ENCODE measurements around the gene SMIM36.

Gene SMIM36

DNA sequence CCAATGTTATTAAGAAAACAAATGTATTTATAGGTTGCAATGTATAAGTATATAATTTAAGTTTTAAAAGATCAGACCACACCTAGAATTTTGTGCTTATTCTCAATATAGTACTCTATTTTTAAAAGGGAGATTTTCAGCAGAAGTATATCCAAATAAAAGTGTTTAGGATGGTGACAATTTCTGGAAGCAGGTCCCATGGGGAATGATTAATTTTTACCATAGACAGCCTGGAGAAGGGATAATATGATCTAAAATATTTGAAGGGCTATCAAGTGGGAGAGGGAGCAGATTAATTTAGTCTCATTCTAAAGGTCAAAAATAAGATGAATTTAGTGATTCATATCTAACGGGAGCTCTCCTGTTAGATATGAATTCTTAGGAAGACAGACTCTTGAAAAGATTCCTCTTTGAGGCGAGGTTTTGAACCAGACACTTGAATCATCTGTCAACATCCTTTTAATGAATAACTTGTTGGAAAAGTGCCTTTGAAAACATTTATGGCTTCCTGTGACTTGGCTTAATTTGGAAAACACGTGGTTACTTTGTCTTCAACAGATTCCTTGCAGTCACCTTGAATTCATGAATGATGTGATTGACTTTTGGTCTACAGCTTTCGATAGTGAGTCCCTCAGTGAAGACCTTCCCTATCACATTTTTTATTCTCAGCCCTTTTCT is 29.3 kb upstream of the SMIM36 start:
- TF ChIP-seq, protein P1, sequence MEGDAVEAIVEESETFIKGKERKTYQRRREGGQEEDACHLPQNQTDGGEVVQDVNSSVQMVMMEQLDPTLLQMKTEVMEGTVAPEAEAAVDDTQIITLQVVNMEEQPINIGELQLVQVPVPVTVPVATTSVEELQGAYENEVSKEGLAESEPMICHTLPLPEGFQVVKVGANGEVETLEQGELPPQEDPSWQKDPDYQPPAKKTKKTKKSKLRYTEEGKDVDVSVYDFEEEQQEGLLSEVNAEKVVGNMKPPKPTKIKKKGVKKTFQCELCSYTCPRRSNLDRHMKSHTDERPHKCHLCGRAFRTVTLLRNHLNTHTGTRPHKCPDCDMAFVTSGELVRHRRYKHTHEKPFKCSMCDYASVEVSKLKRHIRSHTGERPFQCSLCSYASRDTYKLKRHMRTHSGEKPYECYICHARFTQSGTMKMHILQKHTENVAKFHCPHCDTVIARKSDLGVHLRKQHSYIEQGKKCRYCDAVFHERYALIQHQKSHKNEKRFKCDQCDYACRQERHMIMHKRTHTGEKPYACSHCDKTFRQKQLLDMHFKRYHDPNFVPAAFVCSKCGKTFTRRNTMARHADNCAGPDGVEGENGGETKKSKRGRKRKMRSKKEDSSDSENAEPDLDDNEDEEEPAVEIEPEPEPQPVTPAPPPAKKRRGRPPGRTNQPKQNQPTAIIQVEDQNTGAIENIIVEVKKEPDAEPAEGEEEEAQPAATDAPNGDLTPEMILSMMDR (IDR thresholded peaks at IDR 0.05): no peak
- Histone ChIP-seq H3K4me3 (no peak overlapping the region), H3K27ac (no peak overlapping the region)
- no peak for DNase-seq (ENCODE audit: low spot score)

DNA sequence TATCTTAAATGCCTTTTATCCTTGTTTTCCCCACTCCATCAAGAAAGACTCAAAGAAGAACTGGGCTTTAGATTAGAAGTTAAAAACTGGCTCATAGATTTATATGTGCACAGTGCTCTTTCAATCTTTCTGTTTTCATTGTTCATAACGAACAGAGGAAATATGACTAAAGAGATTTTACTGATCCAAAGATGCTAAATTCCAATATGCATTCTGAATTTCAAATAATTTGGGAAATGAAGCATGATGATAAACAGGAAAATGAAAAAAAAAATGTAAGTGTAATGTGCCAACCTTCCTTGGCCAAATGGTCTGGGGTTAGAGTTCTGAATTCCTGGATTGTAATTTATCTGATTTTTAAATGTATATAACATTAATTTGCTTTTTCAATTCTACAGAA is 25.0 kb upstream of the SMIM36 start:
- H3K4me3 ChIP-seq: no peak overlapping the region
- no peak for DNase-seq (ENCODE audit: low spot score)
- H3K27ac ChIP-seq: no peak overlapping the region
- TF ChIP-seq, protein P1 (IDR thresholded peaks at IDR 0.05): no peak

DNA sequence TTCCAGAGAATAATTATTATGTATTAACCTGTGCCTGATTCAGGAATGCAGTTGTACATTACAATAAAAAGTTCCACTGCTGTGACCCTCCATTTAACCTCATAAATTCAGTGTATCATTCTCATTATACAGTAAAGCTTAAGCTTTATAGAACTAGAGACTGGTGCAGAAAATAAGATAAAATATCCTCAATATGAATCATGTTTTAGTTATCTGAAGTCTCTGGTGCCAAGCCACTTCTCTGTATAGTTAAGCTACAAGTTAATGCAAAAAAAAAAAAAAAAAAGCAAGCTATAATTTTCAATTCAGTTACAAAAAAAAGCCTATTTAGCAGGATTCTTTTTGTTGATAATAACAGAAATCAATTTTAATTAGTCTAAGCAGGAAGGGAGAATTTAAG is 22.4 kb upstream of the SMIM36 start:
- Histone ChIP-seq H3K4me3 (no peak overlapping the region), H3K27ac (no peak overlapping the region)
- no peak for DNase-seq (ENCODE audit: low spot score)
- TF ChIP-seq, protein P1 (IDR thresholded peaks at IDR 0.05): no peak

DNA sequence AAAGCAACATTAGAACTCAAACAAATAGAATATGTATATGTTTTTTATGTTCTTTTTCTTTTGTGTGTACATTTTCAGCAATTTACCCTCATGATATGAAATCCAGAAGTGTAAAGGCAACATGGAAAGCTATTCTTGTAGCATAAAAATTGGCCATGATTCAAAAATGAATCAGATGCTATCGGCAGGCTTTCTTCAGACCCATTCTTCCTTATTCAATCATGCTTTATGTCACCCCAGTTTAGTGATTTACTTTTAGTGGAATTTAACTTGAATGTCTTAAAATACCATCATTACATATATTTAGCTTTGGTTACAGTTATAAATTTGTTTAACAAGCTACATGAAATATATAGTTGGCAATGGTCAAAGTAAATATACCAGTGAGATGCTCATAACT is 21.4 kb upstream of the SMIM36 start:
- H3K27ac ChIP-seq: no peak overlapping the region
- no peak for DNase-seq (ENCODE audit: low spot score)
- TF ChIP-seq, protein P1 (IDR thresholded peaks at IDR 0.05): no peak
- no peak overlapping the region for H3K4me3 ChIP-seq

DNA sequence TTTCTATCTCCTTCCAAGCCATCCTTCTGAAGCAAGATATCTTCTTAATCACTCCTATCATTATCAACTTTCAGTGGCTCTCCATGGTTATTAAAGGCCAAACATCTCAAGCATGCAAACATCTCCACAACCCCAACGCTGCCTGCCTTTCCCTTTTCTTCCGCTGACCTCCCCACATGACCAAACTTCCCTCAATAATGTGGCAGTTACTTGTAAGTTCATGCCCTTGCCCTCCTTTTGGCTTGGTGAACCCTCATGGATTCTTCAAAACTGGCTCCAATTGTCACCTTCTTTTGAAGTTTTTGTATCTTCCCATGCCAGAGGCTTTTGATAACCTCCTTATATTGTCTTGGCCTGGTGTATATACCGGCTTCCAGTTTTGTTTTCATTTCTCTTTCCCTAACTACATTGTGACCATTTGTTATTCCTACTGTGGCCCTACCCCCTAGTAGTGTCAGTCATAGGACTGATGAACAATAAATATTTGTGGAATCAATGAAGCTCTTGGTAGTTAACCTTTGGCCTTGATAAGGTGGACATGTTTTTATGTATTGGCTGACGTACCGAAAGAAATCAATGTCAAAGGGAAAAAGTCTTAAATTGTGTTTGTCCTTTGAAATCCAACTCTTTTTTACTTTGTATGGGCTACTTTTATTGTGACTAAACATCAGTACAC is 19.9 kb upstream of the SMIM36 start:
- DNase-seq (ENCODE audit: low spot score): no peak
- H3K27ac ChIP-seq: no peak overlapping the region
- no peak overlapping the region for H3K4me3 ChIP-seq
- TF ChIP-seq, protein P1 (IDR thresholded peaks at IDR 0.05): no peak

DNA sequence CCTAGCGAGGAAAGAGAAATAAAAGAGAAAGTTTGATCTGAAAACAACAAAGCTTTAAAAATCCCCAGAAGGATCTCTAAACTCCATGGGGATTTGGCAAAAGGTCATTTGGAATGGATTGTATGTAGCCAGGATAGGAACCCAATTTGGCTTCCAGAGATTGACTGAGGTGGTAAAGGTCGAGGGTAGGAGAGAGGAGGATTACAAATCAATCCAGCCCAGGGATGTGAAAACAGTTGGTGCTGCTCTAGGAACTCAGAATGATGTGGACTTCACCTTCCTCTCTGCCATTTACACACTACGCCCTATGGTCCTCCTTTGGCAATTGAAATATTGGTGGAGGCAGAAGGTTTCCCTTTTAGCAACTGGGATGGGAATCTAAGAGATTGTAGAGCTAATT is 18.8 kb upstream of the SMIM36 start:
- H3K4me3 ChIP-seq: no peak overlapping the region
- no peak overlapping the region for H3K27ac ChIP-seq
- no peak for DNase-seq (ENCODE audit: low spot score)
- TF ChIP-seq, protein P1 (IDR thresholded peaks at IDR 0.05): no peak

DNA sequence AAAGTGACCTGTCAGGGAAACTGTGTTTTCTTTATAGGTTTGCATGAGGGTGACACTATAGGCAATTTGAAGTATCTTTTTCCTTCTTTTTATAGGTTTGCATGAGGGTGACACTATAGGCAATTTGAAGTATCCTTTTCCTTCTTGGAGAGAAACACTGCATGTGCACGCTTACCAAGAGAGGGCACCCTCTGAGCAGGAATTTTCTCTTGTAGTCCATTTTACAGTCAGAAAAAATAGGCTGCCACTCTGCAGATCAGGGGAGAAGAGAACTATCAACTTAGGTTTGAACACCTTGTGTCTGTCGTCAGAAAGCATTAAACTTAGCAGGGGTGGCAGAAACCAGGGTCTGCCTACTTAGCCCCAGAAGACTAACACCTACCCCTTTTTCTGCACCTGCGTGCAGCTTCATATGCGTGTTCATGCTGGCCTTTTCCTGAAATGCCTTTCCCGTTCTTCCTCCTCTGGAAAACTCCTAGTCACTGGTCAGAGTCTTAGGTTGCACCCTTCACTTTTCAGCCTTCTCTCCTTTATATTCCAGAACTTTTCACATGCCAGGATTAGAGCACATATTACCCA is 16.4 kb upstream of the SMIM36 start:
- H3K27ac ChIP-seq: no peak overlapping the region
- H3K4me3 ChIP-seq: no peak overlapping the region
- no peak for DNase-seq (ENCODE audit: low spot score)
- TF ChIP-seq, protein P1 (IDR thresholded peaks at IDR 0.05): no peak
